Measurements from ENCODE around the gene FXYD6.

DNA sequence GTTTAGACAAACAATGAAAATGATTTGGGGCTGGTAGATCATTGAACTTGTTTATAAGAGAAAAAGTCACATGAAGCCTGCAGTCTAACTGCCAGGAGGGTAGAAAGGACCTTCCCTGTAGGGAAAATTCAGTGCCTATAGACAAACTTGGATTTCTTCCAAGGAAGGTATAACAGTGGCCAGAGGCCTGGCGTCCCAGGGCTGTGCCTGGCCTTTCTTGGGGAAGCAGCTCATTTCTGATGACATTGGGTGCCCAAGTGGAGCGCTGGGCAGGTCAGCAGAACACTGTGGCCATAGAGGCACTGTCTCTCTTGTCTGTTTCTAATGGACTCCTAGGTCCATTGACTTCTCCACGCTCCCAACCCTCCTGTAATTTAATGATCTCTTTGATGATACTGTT lies 6.6 kb upstream of the FXYD6 start:
- TF ChIP-seq, protein P1, sequence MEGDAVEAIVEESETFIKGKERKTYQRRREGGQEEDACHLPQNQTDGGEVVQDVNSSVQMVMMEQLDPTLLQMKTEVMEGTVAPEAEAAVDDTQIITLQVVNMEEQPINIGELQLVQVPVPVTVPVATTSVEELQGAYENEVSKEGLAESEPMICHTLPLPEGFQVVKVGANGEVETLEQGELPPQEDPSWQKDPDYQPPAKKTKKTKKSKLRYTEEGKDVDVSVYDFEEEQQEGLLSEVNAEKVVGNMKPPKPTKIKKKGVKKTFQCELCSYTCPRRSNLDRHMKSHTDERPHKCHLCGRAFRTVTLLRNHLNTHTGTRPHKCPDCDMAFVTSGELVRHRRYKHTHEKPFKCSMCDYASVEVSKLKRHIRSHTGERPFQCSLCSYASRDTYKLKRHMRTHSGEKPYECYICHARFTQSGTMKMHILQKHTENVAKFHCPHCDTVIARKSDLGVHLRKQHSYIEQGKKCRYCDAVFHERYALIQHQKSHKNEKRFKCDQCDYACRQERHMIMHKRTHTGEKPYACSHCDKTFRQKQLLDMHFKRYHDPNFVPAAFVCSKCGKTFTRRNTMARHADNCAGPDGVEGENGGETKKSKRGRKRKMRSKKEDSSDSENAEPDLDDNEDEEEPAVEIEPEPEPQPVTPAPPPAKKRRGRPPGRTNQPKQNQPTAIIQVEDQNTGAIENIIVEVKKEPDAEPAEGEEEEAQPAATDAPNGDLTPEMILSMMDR (conservative IDR thresholded peaks at IDR 0.05) = no peak
- no peak for TF ChIP-seq ZFX (IDR thresholded peaks at IDR 0.05)

Data from C4-2B (cell line).